OCI-LY3 (cell line): ENCODE measurements around the gene LEMD2.

Experiments used
- EZH2phosphoT487 ChIP-seq: fragments of 200-600 bp; shearing (Covaris generic); IDR thresholded peaks from 2 replicates; pipeline ENCODE4 v1.6.1; 2018; ENCODE audit warnings: antibody characterized with exemption, mixed run types, low read depth
- TF ChIP-seq, protein P1 (sequence below): fragments of 200-600, 300-600 bp; sonication (generic); IDR thresholded peaks from 2 replicates; pipeline ENCODE4 v1.5.1; 2014; ENCODE audit warnings: antibody characterized with exemption, low read length, low read depth

DNA sequence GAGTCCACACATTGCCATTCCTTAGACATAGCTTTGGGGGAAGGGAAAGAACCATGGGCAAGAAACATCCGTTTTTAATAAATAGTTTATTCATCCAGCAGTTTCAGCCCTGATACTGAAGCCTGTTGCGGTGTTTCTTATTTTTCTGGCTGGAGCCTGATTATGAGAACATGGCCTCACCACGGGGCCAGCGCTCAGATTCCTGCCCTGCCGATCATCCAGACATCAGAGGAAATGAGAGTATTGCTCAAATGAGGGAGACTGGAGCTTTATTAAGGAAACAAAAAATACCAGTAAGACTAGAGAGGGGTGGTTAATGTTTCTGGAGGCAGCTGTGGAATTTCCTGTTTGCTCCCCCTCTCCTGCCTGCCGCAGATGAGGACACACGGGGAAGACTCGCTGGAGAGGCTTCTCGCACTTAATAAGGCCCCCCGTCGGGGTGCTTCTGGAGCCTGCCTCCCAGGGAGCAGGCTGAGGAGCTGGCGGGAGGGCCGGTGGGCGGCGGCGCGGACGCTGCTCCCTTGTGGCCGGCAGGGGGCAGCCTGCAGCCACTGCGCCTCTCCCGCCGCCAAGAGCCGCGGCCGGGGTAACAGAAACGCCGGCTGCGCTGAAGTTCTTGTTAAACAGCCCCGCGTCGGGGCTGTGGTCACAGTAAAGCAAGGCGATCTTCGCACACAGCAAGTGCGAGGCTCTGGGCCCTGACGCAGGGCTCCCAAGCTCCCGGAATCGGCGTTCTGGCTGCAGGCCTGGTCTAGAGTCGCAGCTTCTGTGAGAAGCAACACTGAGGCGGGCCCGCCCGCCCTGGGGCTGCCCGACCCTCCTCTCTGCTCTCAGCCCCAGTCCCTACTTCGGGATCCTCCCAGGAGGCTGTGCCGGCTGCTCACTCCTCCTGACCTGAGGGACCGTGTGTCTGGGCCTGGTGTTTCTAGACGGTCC lies 17.5 kb downstream of the LEMD2 start:
- no peak for TF ChIP-seq EZH2phosphoT487
- TF ChIP-seq, protein P1, sequence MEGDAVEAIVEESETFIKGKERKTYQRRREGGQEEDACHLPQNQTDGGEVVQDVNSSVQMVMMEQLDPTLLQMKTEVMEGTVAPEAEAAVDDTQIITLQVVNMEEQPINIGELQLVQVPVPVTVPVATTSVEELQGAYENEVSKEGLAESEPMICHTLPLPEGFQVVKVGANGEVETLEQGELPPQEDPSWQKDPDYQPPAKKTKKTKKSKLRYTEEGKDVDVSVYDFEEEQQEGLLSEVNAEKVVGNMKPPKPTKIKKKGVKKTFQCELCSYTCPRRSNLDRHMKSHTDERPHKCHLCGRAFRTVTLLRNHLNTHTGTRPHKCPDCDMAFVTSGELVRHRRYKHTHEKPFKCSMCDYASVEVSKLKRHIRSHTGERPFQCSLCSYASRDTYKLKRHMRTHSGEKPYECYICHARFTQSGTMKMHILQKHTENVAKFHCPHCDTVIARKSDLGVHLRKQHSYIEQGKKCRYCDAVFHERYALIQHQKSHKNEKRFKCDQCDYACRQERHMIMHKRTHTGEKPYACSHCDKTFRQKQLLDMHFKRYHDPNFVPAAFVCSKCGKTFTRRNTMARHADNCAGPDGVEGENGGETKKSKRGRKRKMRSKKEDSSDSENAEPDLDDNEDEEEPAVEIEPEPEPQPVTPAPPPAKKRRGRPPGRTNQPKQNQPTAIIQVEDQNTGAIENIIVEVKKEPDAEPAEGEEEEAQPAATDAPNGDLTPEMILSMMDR = peak; percentile 62
